Stimulated activated naive CD4-positive, alpha-beta T cell treated with Interleukin-2 at 50 U/mL for 16 hours (primary cell): Measurements from ENCODE around the gene MED8.
"Not testable (repeated sequence)": the region's sequence is repeated elsewhere in the genome, so short reads cannot be mapped to it uniquely, and the experiment has no call there.

Source experiments
- DNase-seq: peaks from one replicate; lab custom pipeline; 2025; lab: John Stamatoyannopoulos, UW

Gene MED8

GRCh38 chr1:43421976-43422750, 32.6 kb upstream of the MED8 start:
- no peak for DNase-seq

DNA sequence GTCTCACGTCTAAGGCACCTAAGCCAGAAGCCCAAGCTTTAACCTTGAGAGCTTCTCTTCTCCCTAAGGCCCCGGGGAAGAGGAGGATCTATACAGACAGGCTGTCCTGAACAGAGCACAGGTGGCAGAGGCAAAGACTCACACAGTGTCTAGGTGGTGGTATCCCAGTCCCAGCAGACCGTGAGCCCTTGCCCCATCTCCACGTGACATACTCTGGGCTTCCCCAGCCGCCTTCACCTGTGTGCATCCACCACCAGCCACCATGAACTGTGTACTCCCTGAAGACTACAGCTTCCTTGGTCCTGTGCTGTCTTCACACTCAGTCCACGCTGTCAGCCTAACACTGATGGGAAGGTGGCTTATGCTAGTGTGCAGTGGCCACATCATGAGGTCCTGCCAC, 31.8 kb upstream of the MED8 start:
- DNase-seq: no peak

DNA sequence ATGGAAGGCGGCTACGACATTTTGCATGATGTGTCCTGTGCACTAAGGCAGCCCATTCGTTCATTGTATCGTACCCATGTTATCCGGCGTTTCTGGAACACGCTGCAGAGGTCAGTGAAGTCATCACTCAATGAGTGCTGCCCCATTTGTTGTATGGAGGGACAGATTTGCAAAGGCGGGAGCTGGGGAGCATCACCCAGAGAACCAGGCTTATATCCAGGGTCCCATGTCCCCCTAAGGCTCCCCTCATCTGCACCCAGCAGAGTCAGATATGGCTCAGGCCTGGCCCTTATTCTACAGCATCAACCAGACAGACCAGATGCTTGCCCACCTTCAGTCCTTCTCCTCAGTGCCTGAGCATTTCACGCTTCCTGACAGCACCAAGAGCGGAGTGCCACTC, 31.3 kb upstream of the MED8 start:
- no peak for DNase-seq

GRCh38 chr1:43419627-43420425, 30.2 kb upstream of the MED8 start:
- DNase-seq: no peak

DNA sequence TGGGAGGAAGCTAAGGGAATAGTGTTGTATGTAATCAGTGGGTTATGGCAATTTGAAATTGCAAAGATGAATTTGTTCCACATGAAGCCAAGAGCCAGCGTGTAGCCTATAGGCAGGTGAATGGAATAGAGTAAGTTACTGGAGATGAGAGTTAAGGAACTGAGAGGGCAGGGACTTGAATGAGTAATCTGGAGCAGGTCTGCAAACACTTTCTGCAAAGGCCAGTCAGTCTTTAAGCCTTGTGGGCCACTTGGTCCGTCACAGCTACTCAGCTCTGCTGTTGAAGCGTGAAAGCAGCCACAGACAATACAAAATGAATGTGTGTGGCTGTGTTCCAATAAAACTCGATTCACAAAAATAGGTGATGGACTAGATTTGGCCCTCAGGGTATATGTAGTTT, 29.3 kb upstream of the MED8 start:
- no peak for DNase-seq

DNA sequence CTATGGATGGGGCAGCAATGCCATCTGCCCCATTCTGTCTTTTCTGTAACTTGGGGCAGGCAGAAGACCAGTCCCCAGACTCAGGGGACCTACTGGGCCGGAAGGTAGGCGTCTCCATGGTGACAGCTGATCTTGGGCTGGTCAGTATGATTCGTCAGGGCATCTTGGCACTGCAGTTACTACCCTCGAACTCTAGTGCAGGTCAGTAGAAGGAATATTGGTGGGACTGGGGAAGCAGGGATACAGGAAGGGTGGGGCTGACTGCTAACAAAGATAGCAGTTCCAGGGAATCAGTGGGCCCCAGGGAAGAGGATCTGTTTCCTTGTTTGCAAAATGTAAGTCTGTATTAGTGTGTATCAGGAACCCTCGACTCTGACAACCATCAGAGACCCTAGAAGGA, 26.3 kb upstream of the MED8 start:
- no peak for DNase-seq

GRCh38 chr1:43414634-43415223, 25.1 kb upstream of the MED8 start:
- DNase-seq: peak; percentile 22

- DNase-seq: not testable (repeated sequence)
These were observed 23.8 kb upstream of the MED8 start for GRCh38 chr1:43413426-43413825.

DNA sequence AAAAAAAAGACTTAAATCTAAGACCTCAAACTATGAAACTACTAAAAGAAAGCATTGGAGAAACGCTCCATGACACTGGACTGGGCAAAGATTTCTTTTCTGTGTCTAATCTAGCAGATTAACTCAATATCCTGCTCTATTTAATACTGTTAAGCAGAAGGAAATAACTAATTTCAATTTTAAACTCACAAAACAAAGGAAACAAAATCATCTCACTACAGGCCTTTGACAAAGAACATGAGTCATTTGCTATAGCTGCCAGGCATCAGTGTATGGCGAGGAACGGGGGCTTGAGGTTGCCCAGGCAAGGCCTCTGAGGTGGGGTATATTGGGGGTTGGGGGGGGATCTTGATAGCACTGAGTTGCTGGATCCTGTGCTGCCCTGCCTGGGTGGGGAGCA, 21.0 kb upstream of the MED8 start:
- DNase-seq: no peak

DNA sequence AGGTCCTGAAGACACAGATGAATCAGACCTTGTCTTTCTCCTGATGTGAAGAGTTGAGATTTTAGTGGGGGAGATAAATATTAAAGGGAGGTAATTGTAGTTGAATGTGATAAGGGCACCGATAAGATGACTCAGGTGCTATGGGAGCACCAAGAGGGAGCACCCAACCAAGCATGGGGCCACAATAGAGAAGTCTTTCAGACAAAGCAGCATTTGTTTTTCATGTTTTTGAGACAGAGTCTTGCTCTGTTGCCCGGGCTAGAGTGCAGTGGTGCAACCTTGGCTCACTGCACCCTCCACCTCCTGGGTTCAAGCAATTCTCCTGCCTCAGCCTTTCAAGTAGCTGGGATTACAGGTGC, 16.3 kb upstream of the MED8 start:
- no peak for DNase-seq

DNA sequence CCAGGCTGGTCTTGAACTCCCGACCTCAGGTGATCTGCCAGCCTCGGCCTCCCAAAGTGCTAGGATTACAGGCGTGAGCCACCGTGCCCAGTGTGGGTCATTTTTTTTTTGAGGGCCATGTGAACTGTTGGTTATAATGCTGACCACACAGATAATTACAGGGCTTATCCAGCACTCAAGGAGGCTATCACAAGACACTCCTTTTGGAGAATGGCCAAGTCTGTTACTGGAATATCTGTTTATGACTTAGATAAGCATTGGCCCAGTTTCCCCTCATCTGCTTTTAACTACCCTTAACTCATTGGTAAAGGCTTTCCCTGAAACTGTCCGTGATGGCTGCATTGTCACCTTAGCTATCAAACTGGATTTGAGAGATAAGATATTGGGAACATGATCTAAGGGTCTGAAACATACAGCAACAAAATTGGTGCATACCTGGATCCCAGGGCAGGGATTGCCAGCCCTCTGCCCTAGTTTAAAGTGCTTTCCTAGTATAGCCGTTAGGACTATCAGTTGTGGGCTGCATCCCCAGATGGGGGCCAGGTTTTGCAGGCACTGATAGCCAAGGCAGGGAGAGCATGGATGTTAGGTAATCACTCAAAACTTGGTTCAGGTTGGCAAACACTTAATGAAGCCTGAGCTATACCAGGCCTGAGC, 15.7 kb upstream of the MED8 start:
- DNase-seq: no peak

DNA sequence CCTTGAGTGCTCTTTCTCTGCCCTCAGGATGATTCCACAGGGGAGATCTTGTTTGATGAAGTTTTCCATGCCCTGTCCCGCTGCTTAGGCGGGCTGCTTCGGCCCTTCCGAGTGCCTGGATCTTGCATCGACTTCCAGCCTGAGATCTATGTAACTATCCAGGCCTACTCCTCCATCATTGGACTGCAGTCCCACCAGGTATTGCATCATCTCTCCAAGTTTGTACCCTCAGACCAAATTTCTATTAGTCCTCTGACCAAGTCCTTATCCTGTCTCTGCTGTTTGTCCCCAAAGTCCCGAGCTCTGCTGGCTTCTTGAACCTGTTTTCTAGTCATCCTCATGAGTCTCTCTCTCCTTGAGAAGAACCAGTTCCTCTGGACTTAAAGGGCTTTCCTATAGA, 14.8 kb upstream of the MED8 start:
- DNase-seq: no peak

- no peak for DNase-seq
These were observed 12.7 kb upstream of the MED8 start for GRCh38 chr1:43402089-43402865.

- not testable (repeated sequence) for DNase-seq
These were observed 10.8 kb upstream of the MED8 start for GRCh38 chr1:43400441-43400840.

DNA sequence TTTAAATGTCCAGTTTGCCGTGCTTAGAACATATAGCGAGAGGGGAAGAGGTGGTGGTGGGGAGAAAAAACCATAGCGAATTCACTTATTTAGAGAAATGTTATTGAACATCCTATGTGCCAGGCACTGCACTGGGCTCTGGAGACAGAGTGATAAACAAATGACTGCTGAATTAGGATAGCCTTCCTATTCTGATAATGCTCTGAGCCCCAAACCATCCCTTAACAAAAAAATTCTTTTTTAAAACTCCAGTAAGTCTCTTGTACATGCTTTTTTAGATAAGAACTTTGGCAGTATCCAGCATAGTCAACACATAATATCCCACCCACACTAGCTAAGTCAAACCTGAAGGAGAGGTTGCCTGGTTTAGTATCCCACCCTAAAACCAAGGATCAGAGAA, 8.6 kb upstream of the MED8 start:
- no peak for DNase-seq

DNA sequence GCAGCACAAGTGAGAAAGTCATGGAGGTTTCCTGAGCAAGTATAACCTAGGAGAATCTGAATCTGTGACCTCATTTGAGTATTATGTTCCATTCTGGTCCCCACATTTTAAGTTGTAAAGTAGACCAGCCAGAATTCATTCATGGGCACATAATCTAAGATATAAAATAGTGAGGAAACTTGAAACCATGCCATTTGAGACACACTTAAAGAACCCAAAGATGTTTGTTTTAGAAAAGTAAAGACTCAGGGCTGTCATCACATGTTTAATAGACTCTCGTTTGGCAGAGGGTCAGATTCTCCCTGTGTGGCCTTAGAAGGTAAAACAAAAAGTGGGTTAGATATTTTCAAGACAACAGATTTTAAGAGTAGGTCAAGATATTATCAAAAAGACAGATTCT, 6.5 kb upstream of the MED8 start:
- DNase-seq: no peak

- no peak for DNase-seq
These were observed 5.9 kb upstream of the MED8 start for GRCh38 chr1:43395523-43395922.

GRCh38 chr1:43392702-43393101, 3.1 kb upstream of the MED8 start:
- no peak for DNase-seq

GRCh38 chr1:43388613-43389012, 987 bp downstream of the MED8 start:
- DNase-seq: no peak

DNA sequence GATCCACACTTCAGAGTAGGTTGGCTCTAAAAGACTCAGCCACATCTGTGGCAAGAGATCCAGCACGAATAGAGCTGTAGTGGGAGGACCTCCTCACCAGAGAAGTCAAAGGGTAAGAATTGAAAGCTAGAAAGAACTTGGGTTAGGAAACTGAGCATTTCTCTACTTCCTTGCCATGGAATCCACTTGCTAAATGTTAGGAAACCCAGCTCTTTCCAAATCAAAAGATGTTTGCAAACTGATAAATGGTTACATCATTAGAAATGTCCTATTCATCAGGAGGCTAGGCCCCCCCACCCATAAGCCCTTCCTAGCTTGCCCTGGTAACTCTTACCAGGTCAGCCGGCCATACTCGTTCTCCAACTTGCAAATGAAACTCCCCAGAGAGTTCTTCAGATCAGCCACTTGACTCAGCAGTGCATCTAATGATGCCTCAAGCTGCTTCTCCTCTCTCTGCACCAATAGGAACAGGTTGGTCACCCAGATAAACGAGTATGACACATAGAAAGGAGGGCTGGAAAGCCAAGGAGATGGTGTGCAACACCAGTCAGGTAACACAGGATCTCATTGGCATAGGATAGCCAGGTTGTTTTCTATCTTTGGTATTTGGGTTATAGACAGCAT, 1.5 kb downstream of the MED8 start:
- no peak for DNase-seq

- no peak for DNase-seq
These were observed 2.9 kb downstream of the MED8 start for GRCh38 chr1:43386676-43387075.
